HepG2 (cell line): Measurements from ENCODE around the gene IRF7. TPM values are rescaled to one million over a fixed set of nuclear protein-coding genes. Genes with fewer than 3 reads are reported as not detected.

ENCODE experiments used
- AGO1 ChIP-seq: fragments of 200-400 bp; formaldehyde crosslinking; IDR thresholded peaks from 2 replicates; pipeline ENCODE4 v1.6.1; 2017; ENCODE audit warnings: mild to moderate bottlenecking, low read depth, low read length, moderate library complexity; ENCODE audit not compliant: poor library complexity, severe bottlenecking
- AGO2 ChIP-seq: fragments of 200-400 bp; formaldehyde crosslinking; optimal IDR thresholded peaks from 2 replicates; pipeline ENCODE3; 2017; ENCODE audit warnings: mild to moderate bottlenecking, low read depth, low read length, moderate library complexity
- AKAP8 ChIP-seq: sonication (generic); formaldehyde crosslinking; IDR thresholded peaks from 2 replicates; pipeline ENCODE4 v1.5.1; 2020; ENCODE audit warnings: mild to moderate bottlenecking, missing genetic modification reagents
- CTCF ChIP-seq: sonication (generic); formaldehyde crosslinking; IDR thresholded peaks from 2 replicates; pipeline ENCODE4 v1.5.0; 2020; ENCODE audit warnings: mild to moderate bottlenecking, missing genetic modification reagents, moderate library complexity
- ELF3 ChIP-seq: IDR thresholded peaks from 2 replicates; pipeline ENCODE4 v1.6.1; 2016; ENCODE audit warnings: missing genetic modification reagents, missing compliant biosample characterization
- HDAC1 ChIP-seq: sonication (generic); formaldehyde crosslinking; IDR thresholded peaks from 2 replicates; pipeline ENCODE4 v1.5.1; 2020; ENCODE audit warnings: mild to moderate bottlenecking, missing genetic modification reagents
- IKZF4 ChIP-seq: sonication (generic); formaldehyde crosslinking; IDR thresholded peaks from 2 replicates; pipeline ENCODE4 v1.5.1; 2020; ENCODE audit warnings: borderline replicate concordance, mild to moderate bottlenecking, low read depth, missing genetic modification reagents; ENCODE audit errors: not compliant biosample characterization
- LBX2 ChIP-seq: sonication (generic); formaldehyde crosslinking; IDR thresholded peaks from 2 replicates; pipeline ENCODE4 v1.5.0; 2020; ENCODE audit warnings: missing genetic modification reagents, mild to moderate bottlenecking, borderline replicate concordance
- MAZ ChIP-seq, 2 experiments: sonication (generic) in 1 of 2; formaldehyde crosslinking in 1 of 2; IDR thresholded peaks; 2 replicates each; pipeline versions ENCODE4 v1.5.0 to v1.6.1; 2012 to 2020; ENCODE audit warnings: low read depth in 2 of 2, mild to moderate bottlenecking in 2 of 2, borderline replicate concordance in 1 of 2, improper control_type of control experiment in 1 of 2, low read length in 1 of 2, missing genetic modification reagents in 1 of 2, moderate library complexity in 1 of 2
- MTA1 ChIP-seq: sonication (generic); formaldehyde crosslinking; IDR thresholded peaks from 2 replicates; pipeline ENCODE4 v1.4.0; 2020; ENCODE audit warnings: missing genetic modification reagents, mild to moderate bottlenecking, borderline replicate concordance
- NONO ChIP-seq, 2 experiments: fragments of 450-650 bp in 1 of 2; sonication (generic) in 1 of 2; formaldehyde crosslinking in 1 of 2; IDR thresholded peaks in 1 of 2; conservative IDR thresholded peaks in 1 of 2; 2 replicates each; pipeline versions ENCODE4 v1.6.1 to v1.8.0; 2017 to 2022; ENCODE audit warnings: mild to moderate bottlenecking in 1 of 2, missing genetic modification reagents in 1 of 2, moderate library complexity in 1 of 2
- NR2F6 ChIP-seq, 2 experiments: IDR thresholded peaks; 2 replicates each; pipeline ENCODE4 v1.6.1; 2016; ENCODE audit warnings: antibody characterized with exemption in 1 of 2, mild to moderate bottlenecking in 1 of 2
- PITX1 ChIP-seq: sonication (generic); formaldehyde crosslinking; IDR thresholded peaks from 2 replicates; pipeline ENCODE4 v1.5.1; 2020; ENCODE audit warnings: mild to moderate bottlenecking, missing genetic modification reagents
- POLR2A ChIP-seq, 2 experiments: IDR thresholded peaks; 2 replicates each; pipeline ENCODE4 v1.6.1; 2011; ENCODE audit warnings: low read depth in 2 of 2, low read length in 2 of 2, mild to moderate bottlenecking in 1 of 2, moderate library complexity in 1 of 2; ENCODE audit not compliant: insufficient read depth in 1 of 2
- POLR2G ChIP-seq: fragments of 200-400 bp; formaldehyde crosslinking; IDR thresholded peaks from 2 replicates; pipeline ENCODE4 v1.6.1; 2018; ENCODE audit warnings: mild to moderate bottlenecking, low read depth, low read length, moderate library complexity
- PRDM10 ChIP-seq: sonication (generic); formaldehyde crosslinking; IDR thresholded peaks from 2 replicates; pipeline ENCODE4 v1.4.0; 2020; ENCODE audit warnings: low read depth, missing genetic modification reagents
- REPIN1 ChIP-seq: sonication (generic); formaldehyde crosslinking; IDR thresholded peaks from 2 replicates; pipeline ENCODE4 v1.8.0; 2022; ENCODE audit warnings: missing genetic modification reagents, low read depth, mild to moderate bottlenecking, borderline replicate concordance
- ZNF337 ChIP-seq: sonication (generic); formaldehyde crosslinking; IDR thresholded peaks from 2 replicates; pipeline ENCODE4 v1.5.1; 2020; ENCODE audit warnings: missing genetic modification reagents, low read depth, mild to moderate bottlenecking, borderline replicate concordance
- ZNF749 ChIP-seq: sonication (generic); formaldehyde crosslinking; IDR thresholded peaks from 2 replicates; pipeline ENCODE4 v1.8.0; 2022; ENCODE audit warnings: mild to moderate bottlenecking, missing genetic modification reagents, moderate library complexity, borderline replicate concordance
- ZSCAN21 ChIP-seq: sonication (generic); formaldehyde crosslinking; IDR thresholded peaks from 2 replicates; pipeline ENCODE4 v1.8.0; 2022; ENCODE audit warnings: mild to moderate bottlenecking, missing genetic modification reagents, moderate library complexity, borderline replicate concordance
- polyA plus RNA-seq, 8 experiments: library from polyadenylated mRNA; depleted of rRNA in 3 of 8; stranded (reverse) in 7 of 8; unstranded in 1 of 8; fragments of >200 nt; fragmentation: Illumina TruSeq in 4 of 8; extraction: Trizol in 4 of 8; gene quantifications; 2 replicates each; pipeline versions ENCODE4 v1.2.1 to v1.2.3, GENCODE V29; 2011 to 2016; ENCODE audit warnings: low read depth in 4 of 8, missing spikeins in 1 of 8, mixed read lengths in 1 of 8; ENCODE audit not compliant: insufficient read depth in 1 of 8
- total RNA-seq, 5 experiments: library from RNA; depleted of rRNA; stranded (reverse); fragments of >200 nt; fragmentation: Illumina TruSeq; extraction: Trizol; gene quantifications; 2 replicates each; pipeline ENCODE4 v1.2.3, GENCODE V29; 2016; ENCODE audit warnings: low read depth in 1 of 5

The IRF7 gene
- total and polyA plus RNA-seq, 2 of the 13 experiments (the other 11 are each of a cell fraction or from before 2014, with no cell fraction given): not detected

- TF ChIP-seq ZSCAN21 (CRISPR knock-in tag) (0 out of 2 replicates have a peak, but pooled peaks have one; percentile 61), ZNF337 (CRISPR knock-in tag) (no peak), AGO1 (peak; percentile 53), REPIN1 (CRISPR knock-in tag) (0 out of 2 replicates have a peak, but pooled peaks have one; percentile 10), ELF3 (CRISPR knock-in tag) (no peak), POLR2A (IDR thresholded peaks at IDR 0.05; ENCODE audit: insufficient read depth in 1 of 2, low read depth in 2 of 2, low read length in 2 of 2) (peak in 1 of 2 experiments; percentile 17; a peak in 1 of 4 replicates), CTCF (peak; percentile 19; the same call in 1 of the 2 replicates), PRDM10 (CRISPR knock-in tag) (0 out of 2 replicates have a peak, but pooled peaks have one; percentile 30), MAZ (IDR thresholded peaks at IDR 0.05; ENCODE audit: borderline replicate concordance, low read depth, low read length) (no peak), MAZ (CRISPR knock-in tag; IDR thresholded peaks at IDR 0.05; ENCODE audit: low read depth) (0 out of 2 replicates have a peak, but pooled peaks have one; percentile 38), AKAP8 (CRISPR knock-in tag) (peak; percentile 99), IKZF4 (CRISPR knock-in tag) (no peak), NONO (IDR thresholded peaks at IDR 0.05) (no peak), NONO (CRISPR knock-in tag; conservative IDR thresholded peaks at IDR 0.05) (peak; percentile 48; the same call in 1 of the 2 replicates), PITX1 (CRISPR knock-in tag) (0 out of 2 replicates have a peak, but pooled peaks have one; percentile 18), AGO2 (peak; percentile 86), LBX2 (CRISPR knock-in tag) (no peak), MTA1 (CRISPR knock-in tag) (peak; percentile 43; the same call in 1 of the 2 replicates), NR2F6 (IDR thresholded peaks at IDR 0.05) (peak; percentile 28; the same call in 1 of the 2 replicates), NR2F6 (CRISPR knock-in tag; IDR thresholded peaks at IDR 0.05) (peak; percentile 44; the same call in 1 of the 2 replicates), POLR2G (peak; percentile 52), ZNF749 (CRISPR knock-in tag) (0 out of 2 replicates have a peak, but pooled peaks have one; percentile 31), HDAC1 (CRISPR knock-in tag) (0 out of 2 replicates have a peak, but pooled peaks have one; percentile 17)
Observed at GRCh38 chr11:624705-625635, 9.2 kb upstream of the IRF7 start, which contains the start of gene CDHR5 (continued).
